IMR-90 (cell line): ENCODE results near the gene RPS5.

Source experiments
- CEBPB ChIP-seq: IDR thresholded peaks from 2 replicates; pipeline ENCODE4 v1.6.1; 2012; ENCODE audit warnings: low read depth, low read length, improper control_type of control experiment
- CTCF ChIP-seq: conservative IDR thresholded peaks from 2 replicates; pipeline ENCODE4 v1.5.1; 2012; ENCODE audit warnings: mild to moderate bottlenecking, low read depth, low read length, improper control_type of control experiment
- MAFK ChIP-seq: IDR thresholded peaks from 2 replicates; pipeline ENCODE4 v1.6.1; 2012; ENCODE audit warnings: low read depth, low read length, improper control_type of control experiment
- MAZ ChIP-seq: IDR thresholded peaks from 2 replicates; pipeline ENCODE4 v1.6.1; 2012; ENCODE audit warnings: low read depth, mild to moderate bottlenecking, low read length, improper control_type of control experiment, moderate library complexity, borderline replicate concordance
- MXI1 ChIP-seq: IDR thresholded peaks from 2 replicates; pipeline ENCODE4 v1.6.1; 2012; ENCODE audit warnings: low read depth, mild to moderate bottlenecking, low read length, moderate library complexity, borderline replicate concordance
- NFE2L2 ChIP-seq: fragments of 150-350 bp; IDR thresholded peaks from 2 replicates; pipeline ENCODE4 v1.6.1; 2016; ENCODE audit warnings: low read depth, mild to moderate bottlenecking, low read length
- POLR2A ChIP-seq: IDR thresholded peaks from 2 replicates; pipeline ENCODE4 v1.6.1; 2012; ENCODE audit warnings: mild to moderate bottlenecking, low read depth, low read length
- RAD21 ChIP-seq: IDR thresholded peaks from 2 replicates; pipeline ENCODE4 v1.6.1; 2012; ENCODE audit warnings: low read length, improper control_type of control experiment
- SMC3 ChIP-seq: fragments of 150-350 bp; IDR thresholded peaks from 2 replicates; pipeline ENCODE4 v1.6.1; 2016; ENCODE audit warnings: low read depth, mild to moderate bottlenecking, antibody characterized with exemption, low read length, moderate library complexity

- no peak for TF ChIP-seq POLR2A
- TF ChIP-seq CTCF = no peak
- no peak for TF ChIP-seq NFE2L2
- TF ChIP-seq CEBPB = no peak
- no peak for TF ChIP-seq SMC3
- no peak for TF ChIP-seq RAD21
- TF ChIP-seq MXI1 = no peak
- TF ChIP-seq MAZ = no peak
- no peak for TF ChIP-seq MAFK
Observed at GRCh38 chr19:58354478-58355030, 32.5 kb upstream of the RPS5 start.
